GM12801 (cell line): Measurements from ENCODE around the gene ZIC1.

Experiments used
- TF ChIP-seq, protein P1 (sequence below): IDR thresholded peaks from one replicate; pipeline ENCODE4 v1.5.1; 2011; ENCODE audit warnings: control low read depth; ENCODE audit not compliant: insufficient read length; ENCODE audit errors: extremely low read depth

Gene ZIC1

GRCh38 chr3:147398813-147399534, 10.2 kb upstream of the ZIC1 start:
- TF ChIP-seq, protein P1, sequence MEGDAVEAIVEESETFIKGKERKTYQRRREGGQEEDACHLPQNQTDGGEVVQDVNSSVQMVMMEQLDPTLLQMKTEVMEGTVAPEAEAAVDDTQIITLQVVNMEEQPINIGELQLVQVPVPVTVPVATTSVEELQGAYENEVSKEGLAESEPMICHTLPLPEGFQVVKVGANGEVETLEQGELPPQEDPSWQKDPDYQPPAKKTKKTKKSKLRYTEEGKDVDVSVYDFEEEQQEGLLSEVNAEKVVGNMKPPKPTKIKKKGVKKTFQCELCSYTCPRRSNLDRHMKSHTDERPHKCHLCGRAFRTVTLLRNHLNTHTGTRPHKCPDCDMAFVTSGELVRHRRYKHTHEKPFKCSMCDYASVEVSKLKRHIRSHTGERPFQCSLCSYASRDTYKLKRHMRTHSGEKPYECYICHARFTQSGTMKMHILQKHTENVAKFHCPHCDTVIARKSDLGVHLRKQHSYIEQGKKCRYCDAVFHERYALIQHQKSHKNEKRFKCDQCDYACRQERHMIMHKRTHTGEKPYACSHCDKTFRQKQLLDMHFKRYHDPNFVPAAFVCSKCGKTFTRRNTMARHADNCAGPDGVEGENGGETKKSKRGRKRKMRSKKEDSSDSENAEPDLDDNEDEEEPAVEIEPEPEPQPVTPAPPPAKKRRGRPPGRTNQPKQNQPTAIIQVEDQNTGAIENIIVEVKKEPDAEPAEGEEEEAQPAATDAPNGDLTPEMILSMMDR: no peak

- TF ChIP-seq, protein P1: no peak
Measured at GRCh38 chr3:147400111-147400510, 9.1 kb upstream of the ZIC1 start.

DNA sequence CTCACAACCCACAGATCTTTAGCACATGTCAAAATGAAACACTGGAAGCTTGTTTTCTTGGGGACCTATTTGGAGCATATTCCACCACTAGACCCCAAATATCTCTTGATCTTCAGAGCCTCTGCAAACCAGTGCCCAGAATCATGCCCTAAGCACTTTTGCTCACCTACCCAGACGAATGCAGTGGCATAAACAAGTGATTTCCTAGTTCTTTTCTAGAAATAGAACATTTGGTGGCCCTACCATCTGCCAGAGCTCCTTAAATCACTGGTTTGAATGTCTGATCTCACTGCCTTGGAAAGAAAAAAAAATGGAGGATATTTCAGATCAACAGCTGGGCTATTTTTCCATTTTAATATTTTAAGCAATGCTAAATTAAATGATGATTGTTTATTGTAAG, 8.2 kb upstream of the ZIC1 start:
- TF ChIP-seq, protein P1: no peak

DNA sequence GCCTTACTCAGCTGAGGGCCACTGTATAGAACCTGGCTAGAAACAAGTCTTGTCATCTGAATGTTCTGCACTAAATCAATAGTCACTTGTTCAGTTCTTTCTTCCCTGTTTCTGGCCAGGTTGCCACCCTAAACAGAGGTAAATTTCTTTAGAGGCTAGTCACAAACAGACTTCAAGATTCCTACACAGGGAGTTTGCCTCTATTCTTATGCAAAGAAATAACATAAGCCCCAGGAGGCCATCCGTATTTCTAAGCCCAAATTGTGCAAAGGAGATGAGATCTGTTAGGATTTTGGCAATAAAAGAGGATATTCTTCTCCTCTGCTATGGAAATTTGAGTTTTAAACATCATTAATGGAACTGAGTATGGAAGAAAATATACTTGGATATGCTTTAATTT, 7.7 kb upstream of the ZIC1 start:
- TF ChIP-seq, protein P1: no peak

- TF ChIP-seq, protein P1: no peak
Measured at GRCh38 chr3:147402159-147402558, 7.0 kb upstream of the ZIC1 start.

GRCh38 chr3:147403511-147403910, 5.7 kb upstream of the ZIC1 start:
- TF ChIP-seq, protein P1: no peak

DNA sequence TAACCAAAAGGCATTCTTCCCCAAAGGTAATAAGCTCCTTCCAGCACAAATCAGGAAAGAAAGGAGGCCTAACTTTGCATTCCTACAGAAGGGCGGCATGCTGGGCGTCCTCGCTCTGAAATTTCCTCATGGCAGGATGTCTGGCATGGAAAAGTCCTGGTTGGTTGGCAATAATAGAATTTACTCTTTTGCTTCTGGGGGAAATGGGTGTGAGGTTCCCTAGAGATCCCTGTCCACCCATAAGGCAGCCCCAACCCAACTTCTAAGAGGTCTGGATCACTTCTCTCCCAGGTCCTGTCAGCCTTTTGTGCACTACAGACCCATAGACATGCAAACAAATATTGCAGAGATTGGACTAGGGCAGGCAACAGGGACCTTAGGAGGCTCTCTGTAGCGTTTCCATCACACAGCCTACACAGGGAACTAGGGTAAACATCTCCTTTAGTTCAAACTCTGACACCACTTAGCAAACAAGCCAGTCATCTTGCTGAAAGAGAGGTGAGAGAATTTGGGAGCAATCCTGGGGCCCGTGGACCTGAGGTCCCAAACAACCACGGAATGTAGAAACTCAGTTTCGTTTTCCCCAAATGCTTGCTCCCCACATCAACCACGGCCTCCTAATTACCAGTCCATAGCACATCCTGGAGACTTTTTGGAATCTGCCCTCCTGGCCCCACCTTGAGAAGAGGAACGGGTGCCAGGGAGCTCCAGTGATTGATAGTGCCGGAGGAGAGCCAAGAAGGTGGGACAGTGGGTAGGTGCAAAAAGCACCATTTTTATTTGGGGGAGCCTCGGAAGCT, 5.0 kb upstream of the ZIC1 start:
- TF ChIP-seq, protein P1: no peak
